Activated CD8-positive, alpha-beta memory T cell treated with anti-CD3 and anti-CD28 coated beads for 36 hours (primary cell): ENCODE measurements around the gene CHCHD10. TPM values are rescaled to one million over a fixed set of nuclear protein-coding genes. Genes with fewer than 3 reads are reported as not detected.
"Not testable (repeated sequence)": the region's sequence is repeated elsewhere in the genome, so short reads cannot be mapped to it uniquely, and the experiment has no call there.

Experiments
- CTCF ChIA-PET: fragments of 350-600 bp; sonication (Branson Sonifier 250); formaldehyde crosslinking; loops from one replicate; lab custom pipeline; 2021; ENCODE audit warnings: antibody characterized with exemption; lab: Charles Lee
- POLR2A ChIA-PET: fragments of 350-600 bp; sonication (Branson Sonifier 250); formaldehyde crosslinking; loops from one replicate; lab custom pipeline; 2021; ENCODE audit warnings: antibody characterized with exemption; lab: Charles Lee
- total RNA-seq, 2 experiments: library from RNA; stranded (reverse); gene quantifications; one replicate each; pipeline ENCODE4 v1.2.3, GENCODE V29; 2021

Gene CHCHD10
- total RNA-seq, 2 experiments from 2014 or later, result 191 to 203 TPM

DNA sequence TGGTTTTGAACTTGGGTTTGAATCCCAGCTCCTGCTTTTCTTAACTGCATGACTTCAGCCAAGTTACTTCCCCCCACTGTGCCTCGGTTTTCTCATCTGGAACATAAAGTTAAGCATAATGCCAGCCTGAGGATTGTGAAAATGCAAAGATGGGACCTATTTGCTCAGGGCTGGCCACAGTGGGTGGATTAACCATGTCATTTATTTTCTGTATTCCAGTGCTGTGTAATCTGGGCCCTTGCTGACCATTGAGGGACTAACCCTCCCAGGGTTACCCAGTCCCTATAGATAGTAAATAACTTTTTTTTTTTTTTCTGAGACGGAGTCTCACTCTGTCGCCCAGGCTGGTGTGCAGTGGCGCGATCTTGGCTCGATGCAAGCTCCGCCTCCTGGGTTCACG is 12.1 kb downstream of the CHCHD10 start:
- CTCF ChIA-PET, result interaction anchor here (1.0 to 1.5 kb wide), 2 partner anchors 11 to 94 kb away, joined by 4 to 5 read pairs; partner anchors contain the start of gene CHCHD10
- POLR2A ChIA-PET, result no interaction called here

- ChIA-PET CTCF (interaction anchor here (1.0 kb wide), 1 partner anchor 94 kb away, joined by 5 read pairs; no protein-coding TSS in a partner anchor), POLR2A (no interaction called here)
Observed at GRCh38 chr22:23754980-23755636, 12.7 kb downstream of the CHCHD10 start.

GRCh38 chr22:23754220-23754919 is 13.4 kb downstream of the CHCHD10 start, which contains the start of gene VPREB3:
VPREB3 (minus strand) TSS chr22:23754425; CDS start chr22:23754363, 62 bp downstream.
- ChIA-PET CTCF (no interaction called here), POLR2A (no interaction called here)

- CTCF ChIA-PET, result no interaction called here
- POLR2A ChIA-PET, result no interaction called here
Observed at GRCh38 chr22:23753385-23753784, 14.4 kb downstream of the CHCHD10 start.

- ChIA-PET CTCF (no interaction called here), POLR2A (no interaction called here)
Observed at GRCh38 chr22:23752750-23753149, 15.0 kb downstream of the CHCHD10 start.

GRCh38 chr22:23752090-23752691 is 15.6 kb downstream of the CHCHD10 start:
- POLR2A ChIA-PET, result interaction anchor here (0.7 to 1.7 kb wide), 2 partner anchors 12 to 142 kb away, joined by 4 to 6 read pairs; partner anchors contain the start of gene MIF

DNA sequence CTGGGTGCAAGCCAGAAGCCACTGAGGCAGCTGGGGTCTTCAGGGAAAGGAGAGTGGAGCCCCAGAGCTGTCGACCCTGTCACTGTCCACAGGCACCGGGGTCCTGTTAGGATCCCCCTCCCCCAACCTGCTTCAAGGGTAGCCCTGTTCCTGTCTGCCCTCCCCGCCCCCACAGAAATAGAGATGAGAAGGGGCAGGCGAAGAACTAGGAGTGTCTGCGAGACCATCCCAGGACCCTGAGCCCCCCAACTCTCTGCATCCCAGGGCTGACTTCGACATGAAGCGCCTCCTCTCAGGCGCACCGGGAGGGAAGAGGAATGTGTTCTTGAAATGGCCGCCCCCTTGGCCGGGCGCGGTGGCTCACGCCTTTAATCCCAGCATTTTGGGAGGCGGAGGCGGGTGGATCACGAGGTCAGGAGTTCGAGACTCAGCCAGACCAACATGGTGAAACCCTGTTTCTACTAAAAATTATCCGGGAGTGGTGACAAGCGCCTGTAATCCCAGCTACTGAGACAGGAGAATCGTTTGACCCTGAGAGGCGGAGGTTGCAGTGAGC is 16.3 kb downstream of the CHCHD10 start:
- ChIA-PET CTCF (interaction anchor here (0.6 to 1.5 kb wide), 2 partner anchors 98 to 102 kb away, joined by 4 read pairs; no protein-coding TSS in a partner anchor), POLR2A (interaction anchor here (0.7 to 1.7 kb wide), 4 partner anchors 11 to 142 kb away, joined by 4 to 7 read pairs (median 6); partner anchors contain the start of gene MIF)

More at GRCh38 chr22:23752090-23752691, 15.6 kb downstream of the CHCHD10 start:
- CTCF ChIA-PET, result interaction anchor here (1.5 kb wide), 1 partner anchor 97 kb away, joined by 4 read pairs; no protein-coding TSS in a partner anchor

DNA sequence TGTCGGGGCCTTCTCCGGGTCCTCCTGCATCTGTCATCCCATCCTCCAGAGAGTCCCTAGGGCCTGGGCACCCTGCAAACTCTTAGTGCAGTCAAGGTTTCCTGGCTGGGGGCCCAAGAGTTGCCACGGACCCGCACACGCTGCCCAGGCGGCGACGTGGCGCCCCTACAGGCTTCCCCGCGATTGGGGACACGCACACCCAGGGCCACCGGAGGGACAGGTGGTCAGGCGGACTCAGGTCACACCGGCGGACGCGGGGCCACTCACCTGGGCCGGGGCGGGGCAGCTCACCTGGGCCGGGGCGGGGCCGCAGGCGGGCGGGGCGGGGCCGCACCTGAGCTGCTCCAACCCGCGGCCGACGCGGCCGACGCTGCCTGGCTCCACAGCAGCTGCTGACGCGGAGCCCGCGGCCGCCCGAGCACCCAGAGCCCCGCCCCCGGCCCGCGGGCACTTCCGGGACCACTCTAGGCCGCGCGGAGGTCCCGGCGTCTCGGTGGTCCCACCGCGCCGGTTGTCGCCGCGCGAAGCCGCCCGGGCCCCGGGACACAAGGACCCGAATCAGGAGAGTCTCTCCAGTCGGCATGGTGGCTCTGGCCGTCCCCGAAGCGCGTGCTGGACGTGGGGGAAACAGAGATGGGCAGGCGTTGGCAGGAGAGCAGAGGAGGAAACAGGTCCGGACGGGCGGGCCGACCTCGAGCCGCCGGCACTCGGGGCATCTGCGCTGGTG is 16.9 kb downstream of the CHCHD10 start, which contains the start of gene ZNF70:
Gene ZNF70, minus strand, starts transcription at position 399 of the 727 bp plus-strand sequence. CDS start 5,972 bp downstream, outside the sequence.
- CTCF ChIA-PET, result interaction anchor here (0.6 to 1.6 kb wide), 3 partner anchors 38 to 102 kb away, joined by 3 to 4 read pairs (median 4); no protein-coding TSS in a partner anchor
- POLR2A ChIA-PET, result interaction anchor here (0.6 to 1.7 kb wide), 6 partner anchors 9 to 143 kb away, joined by 3 to 7 read pairs (median 4); partner anchors contain the start of genes C22orf15 and MIF

- ChIA-PET POLR2A (interaction anchor here (0.6 to 1.7 kb wide), 7 partner anchors 9 to 144 kb away, joined by 3 to 7 read pairs (median 5); partner anchors contain the start of genes C22orf15, CHCHD10 and MIF), CTCF (interaction anchor here (1.3 to 1.6 kb wide), 3 partner anchors 38 to 99 kb away, joined by 3 to 4 read pairs (median 3); no protein-coding TSS in a partner anchor)
Observed at GRCh38 chr22:23750367-23750713, 17.4 kb downstream of the CHCHD10 start.

DNA sequence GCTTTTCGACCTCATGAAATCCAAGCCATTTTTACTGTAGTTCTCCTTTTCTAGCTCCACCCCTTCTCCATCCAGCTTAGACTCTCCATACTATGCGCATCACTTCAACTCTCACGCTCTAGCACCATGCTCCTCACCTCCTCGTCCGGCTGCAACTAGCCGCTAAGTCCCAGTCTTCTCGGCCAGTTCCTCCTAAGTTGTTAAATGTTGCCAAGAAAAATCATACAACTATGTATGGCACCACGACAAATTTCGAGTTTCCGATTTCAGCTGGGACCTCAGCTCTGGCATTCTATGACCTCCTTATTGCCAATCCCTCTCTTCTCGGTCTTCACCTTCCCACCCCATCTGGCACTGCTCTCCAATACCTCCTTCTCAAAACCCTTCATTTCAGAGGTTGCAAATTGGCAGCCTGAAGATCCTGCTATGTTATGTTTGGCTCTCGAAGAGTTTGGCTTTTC is 17.9 kb downstream of the CHCHD10 start:
- ChIA-PET CTCF (interaction anchor here (0.7 to 1.6 kb wide), 3 partner anchors 37 to 1271 kb away, joined by 3 read pairs; no protein-coding TSS in a partner anchor), POLR2A (interaction anchor here (0.7 to 1.6 kb wide), 4 partner anchors 13 to 61 kb away, joined by 3 to 6 read pairs (median 4); partner anchors contain the start of genes C22orf15 and CHCHD10)

DNA sequence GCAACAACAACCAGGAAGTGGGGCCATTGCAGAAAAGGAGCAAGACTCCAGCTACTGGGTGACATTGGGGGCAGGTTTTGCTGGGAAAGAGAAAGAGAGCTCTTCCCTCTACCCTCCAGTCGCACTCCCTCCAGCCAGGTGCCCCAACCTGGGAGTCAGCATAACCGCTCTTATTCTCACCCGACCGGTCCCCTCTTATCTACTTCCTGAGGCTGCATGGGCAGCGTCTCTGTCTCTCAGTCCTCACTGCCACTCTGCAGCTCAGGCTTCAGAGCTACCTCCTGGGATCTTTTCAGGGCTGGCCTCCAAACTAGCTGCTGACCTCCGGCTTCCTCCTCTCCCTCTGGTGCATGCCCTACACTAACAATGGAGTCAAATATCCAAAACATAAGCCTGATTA is 22.0 kb downstream of the CHCHD10 start:
- ChIA-PET CTCF (interaction anchor here (0.7 kb wide), 1 partner anchor 31 kb away, joined by 4 read pairs; no protein-coding TSS in a partner anchor), POLR2A (interaction anchor here (0.7 kb wide), 1 partner anchor 104 kb away, joined by 9 read pairs; no protein-coding TSS in a partner anchor)

GRCh38 chr22:23744485-23744884 is 23.3 kb downstream of the CHCHD10 start:
- ChIA-PET CTCF (no interaction called here), POLR2A (no interaction called here)

DNA sequence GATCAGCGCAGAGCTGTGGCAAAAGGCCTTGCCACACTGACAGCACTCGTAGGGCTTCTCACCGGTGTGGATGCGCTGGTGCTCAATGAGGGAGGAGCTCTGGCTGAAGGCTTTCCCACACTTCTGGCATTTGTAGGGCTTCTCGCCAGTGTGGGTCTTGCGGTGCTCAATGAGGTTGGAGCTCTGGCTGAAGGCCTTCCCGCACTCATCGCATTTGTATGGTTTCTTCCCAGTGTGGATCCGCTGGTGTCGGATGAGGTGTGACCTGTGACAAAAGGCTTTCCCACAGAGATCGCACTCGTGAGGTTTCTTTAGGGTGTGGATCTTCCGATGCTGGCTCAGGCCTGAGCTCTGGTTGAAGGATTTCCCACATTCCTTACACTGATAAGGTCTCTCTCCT is 23.8 kb downstream of the CHCHD10 start:
- CTCF ChIA-PET, result no interaction called here
- POLR2A ChIA-PET, result no interaction called here

- ChIA-PET CTCF (no interaction called here), POLR2A (no interaction called here)
Observed at GRCh38 chr22:23743303-23743705, 24.5 kb downstream of the CHCHD10 start.

DNA sequence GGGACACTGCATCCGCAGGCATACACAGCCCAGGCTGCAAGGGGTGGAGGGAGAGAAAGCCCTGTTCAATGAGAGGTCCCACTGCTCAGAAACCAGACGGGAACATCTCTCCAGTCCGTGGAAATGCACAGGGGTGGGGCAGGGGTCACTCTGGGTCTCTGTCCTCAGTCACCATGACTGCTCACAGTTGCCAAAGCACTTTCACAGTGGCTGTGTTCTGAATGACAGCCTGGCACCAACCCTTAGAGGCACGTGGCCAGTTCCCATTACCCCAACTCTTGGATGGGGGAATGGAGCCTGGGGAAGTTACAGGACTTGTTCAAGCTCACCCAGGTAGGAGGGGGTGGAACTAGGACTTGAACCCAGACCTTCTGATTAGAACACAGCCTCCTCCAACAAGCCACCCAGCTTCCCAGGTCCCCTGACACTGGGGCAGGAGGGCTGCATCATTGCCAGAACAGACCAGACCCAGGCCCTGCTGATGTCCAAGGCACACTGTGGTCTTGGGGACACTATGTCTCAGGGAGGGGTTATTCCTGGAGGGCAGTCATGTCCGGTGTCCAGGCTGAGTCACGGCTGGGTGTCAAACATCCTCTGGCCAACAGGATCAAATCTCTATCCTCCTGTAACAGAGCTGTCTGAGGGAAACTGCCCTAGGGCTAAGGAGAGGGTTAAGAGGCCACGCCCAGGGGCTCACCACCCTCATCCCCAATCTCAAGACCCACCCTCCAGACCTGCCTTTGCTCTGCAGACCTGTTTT is 25.1 kb downstream of the CHCHD10 start:
- ChIA-PET POLR2A (no interaction called here), CTCF (no interaction called here)

DNA sequence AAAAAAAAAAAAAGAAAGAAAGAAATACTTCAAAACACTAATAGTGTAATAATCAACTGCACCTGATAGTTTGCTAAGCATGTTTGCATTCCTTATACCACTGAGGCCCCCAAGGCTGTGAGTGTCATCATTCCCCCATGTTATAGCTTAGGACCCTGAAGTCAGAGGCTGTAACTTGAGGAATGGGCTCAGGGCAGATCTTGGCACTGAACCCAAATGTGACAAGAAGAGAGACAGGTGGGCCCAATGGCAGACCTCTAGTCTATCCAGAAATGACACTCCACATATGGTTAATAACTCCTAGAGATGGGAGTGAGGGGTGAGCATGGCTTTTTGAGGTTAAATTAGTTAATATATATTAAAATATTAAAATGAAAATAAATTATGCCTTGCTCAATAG is 30.1 kb downstream of the CHCHD10 start:
- CTCF ChIA-PET, result interaction anchor here (0.6 to 0.7 kb wide), 3 partner anchors 50 to 420 kb away, joined by 3 read pairs; no protein-coding TSS in a partner anchor
- POLR2A ChIA-PET, result no interaction called here

GRCh38 chr22:23728108-23728507 is 39.7 kb downstream of the CHCHD10 start:
- CTCF ChIA-PET, result not testable (repeated sequence)
- POLR2A ChIA-PET, result interaction anchor here (0.7 kb wide), 1 partner anchor 25 kb away, joined by 7 read pairs; no protein-coding TSS in a partner anchor
